ENCODE measurements around the gene AXIN1.

The AXIN1 gene

GRCh38 chr16:398561-399339, 46.2 kb upstream of the AXIN1 start:
- Histone ChIP-seq H3K4me3 (ENCODE audit: low read depth in 1 of 2, low read length in 1 of 2) (no peak overlapping the region), H3K27ac (peak overlapping the region; percentile 95), H3K36me3 (no peaks in the 10 kb centered on the region), H3K9me3 (no peaks in the 10 kb centered on the region), H3K4me1 (ENCODE audit: control insufficient read depth in 1 of 2, insufficient read depth in 1 of 2, low read depth in 1 of 2, low read length in 1 of 2) (peaks cover 33 to 39% of the 10 kb centered on the region in 2 experiments), H3K27me3 (peaks cover 12% of the 10 kb centered on the region)
- no peak for TF ChIP-seq CTCF (IDR thresholded peaks at IDR 0.05)

DNA sequence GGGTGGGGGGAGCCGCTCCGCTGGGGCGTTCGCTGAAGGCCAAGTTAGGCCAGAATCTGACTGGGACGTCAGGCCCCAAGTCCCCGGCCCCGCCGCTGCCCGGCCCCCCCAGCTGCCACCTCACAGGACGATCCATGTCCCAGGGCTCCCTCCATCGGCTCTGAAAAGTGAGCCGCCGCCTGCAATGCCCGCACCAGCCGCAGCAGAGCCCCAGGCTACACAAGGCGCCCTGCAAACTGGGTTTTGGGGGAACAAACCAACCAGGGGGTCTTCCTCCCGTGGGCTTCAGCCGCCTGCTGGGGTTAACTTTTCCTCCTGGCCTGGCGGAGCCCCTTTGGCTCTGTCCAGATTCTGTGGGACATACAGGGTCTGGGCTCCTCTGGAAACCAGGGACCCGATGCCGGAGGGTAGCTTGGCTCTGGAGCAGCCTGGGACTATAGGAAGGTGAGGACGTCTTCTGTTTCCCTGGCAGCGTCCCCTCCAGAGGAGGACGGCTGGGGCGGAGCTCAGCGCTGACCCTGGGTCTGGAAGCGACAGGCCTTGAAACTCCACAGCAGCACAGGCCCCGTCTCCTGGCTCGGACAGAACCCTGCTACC, 45.3 kb upstream of the AXIN1 start:
- H3K36me3 ChIP-seq = no peaks in the 10 kb centered on the region
- H3K4me1 ChIP-seq (ENCODE audit: control insufficient read depth in 1 of 2, insufficient read depth in 1 of 2, low read depth in 1 of 2, low read length in 1 of 2) = peaks cover 33 to 39% of the 10 kb centered on the region in 2 experiments
- TF ChIP-seq CTCF (IDR thresholded peaks at IDR 0.05) = no peak
- H3K4me3 ChIP-seq (ENCODE audit: low read depth in 1 of 2, low read length in 1 of 2) = peak overlapping the region in 1 of 2 experiments; percentile 1
- H3K27me3 ChIP-seq = peaks cover 12% of the 10 kb centered on the region
- H3K9me3 ChIP-seq = no peaks in the 10 kb centered on the region
- H3K27ac ChIP-seq = peak overlapping the region; percentile 37

- Histone ChIP-seq H3K4me3 (ENCODE audit: low read depth in 1 of 2, low read length in 1 of 2) (peak within 1 kb of the TSS; percentile 49 to 60), H3K36me3 (no peaks in the 10 kb centered on the region), H3K27ac (peak within 1 kb of the TSS; percentile 45), H3K4me1 (ENCODE audit: control insufficient read depth in 1 of 2, insufficient read depth in 1 of 2, low read depth in 1 of 2, low read length in 1 of 2) (peaks cover 30 to 37% of the 10 kb centered on the region in 2 experiments), H3K9me3 (no peaks in the 10 kb centered on the region), H3K27me3 (peaks cover 12% of the 10 kb centered on the region)
- no peak for TF ChIP-seq CTCF (IDR thresholded peaks at IDR 0.05)
These were observed 44.7 kb upstream of the AXIN1 start, which contains the start of gene NME4 for GRCh38 chr16:397135-397661. NME4 (plus strand) TSS chr16:397199; CDS start chr16:397223, 24 bp downstream.

GRCh38 chr16:396605-397004, 44.1 kb upstream of the AXIN1 start:
- Histone ChIP-seq H3K27ac (peak overlapping the region; percentile 45), H3K4me3 (ENCODE audit: low read depth in 1 of 2, low read length in 1 of 2) (peak overlapping the region; percentile 36 to 60), H3K36me3 (no peaks in the 10 kb centered on the region), H3K4me1 (ENCODE audit: control insufficient read depth in 1 of 2, insufficient read depth in 1 of 2, low read depth in 1 of 2, low read length in 1 of 2) (peaks cover 27 to 32% of the 10 kb centered on the region in 2 experiments), H3K9me3 (no peaks in the 10 kb centered on the region), H3K27me3 (peaks cover 12% of the 10 kb centered on the region)
- no peak for TF ChIP-seq CTCF (IDR thresholded peaks at IDR 0.05)

DNA sequence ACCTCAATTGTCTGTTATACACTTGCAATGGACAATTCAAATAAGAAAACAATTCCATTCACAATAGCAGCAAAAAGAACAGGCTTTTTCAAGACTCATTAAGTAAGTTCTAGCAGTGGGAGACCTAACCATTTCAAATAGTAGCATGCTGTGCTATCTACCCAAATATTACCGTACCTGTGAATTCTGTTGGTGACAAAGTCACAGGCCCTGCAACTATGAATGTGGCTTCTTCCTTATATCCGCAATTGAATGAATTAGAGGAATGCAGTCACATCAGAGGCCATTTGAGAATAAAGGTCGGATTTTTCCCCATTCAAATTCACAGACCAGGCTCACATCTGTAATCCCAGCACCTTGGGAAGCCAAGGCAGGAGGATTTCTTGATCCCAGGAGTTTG, 43.7 kb upstream of the AXIN1 start:
- peak overlapping the region; percentile 45 for H3K27ac ChIP-seq
- peaks cover 12% of the 10 kb centered on the region for H3K27me3 ChIP-seq

More for the DNA sequence above, 43.7 kb upstream of the AXIN1 start:
- peaks cover 27 to 32% of the 10 kb centered on the region in 2 experiments for H3K4me1 ChIP-seq (ENCODE audit: control insufficient read depth in 1 of 2, insufficient read depth in 1 of 2, low read depth in 1 of 2, low read length in 1 of 2)
- H3K36me3 ChIP-seq = no peaks in the 10 kb centered on the region
- TF ChIP-seq CTCF (IDR thresholded peaks at IDR 0.05) = no peak
- peak overlapping the region in 1 of 2 experiments; percentile 36 for H3K4me3 ChIP-seq (ENCODE audit: low read depth in 1 of 2, low read length in 1 of 2)
- H3K9me3 ChIP-seq = no peaks in the 10 kb centered on the region
